Neural crest cell (in vitro differentiated cells): ENCODE results near the gene AGPAT4. TPM values are rescaled to one million over a fixed set of nuclear protein-coding genes. Genes with fewer than 3 reads are reported as not detected.
A peak's percentile ranks its signal among the peaks of the same experiment; 100 is the strongest.

ENCODE experiments used
- DNase-seq: peaks from one replicate; pipeline ENCODE4 v3.0.0; 2021; ENCODE audit warnings: low read depth, mixed read lengths, low spot score
- H3K27ac Mint-ChIP-seq: one replicate; pipeline ENCODE4 v1.8.0; 2021; ENCODE audit warnings: mild to moderate bottlenecking, mixed read lengths; ENCODE audit not compliant: unreplicated experiment
- H3K27me3 Mint-ChIP-seq: 2 replicates; pipeline ENCODE4 v1.8.0; 2021; ENCODE audit warnings: low read depth, mild to moderate bottlenecking, mixed read lengths
- H3K36me3 Mint-ChIP-seq: 2 replicates; pipeline ENCODE4 v1.8.0; 2021; ENCODE audit warnings: low read depth, mild to moderate bottlenecking, mixed read lengths
- H3K4me1 Mint-ChIP-seq: 2 replicates; pipeline ENCODE4 v1.8.0; 2021; ENCODE audit warnings: mixed read lengths
- H3K4me3 Mint-ChIP-seq: one replicate; pipeline ENCODE4 v1.8.0; 2021; ENCODE audit warnings: mild to moderate bottlenecking, mixed read lengths
- H3K9me3 Mint-ChIP-seq: 2 replicates; pipeline ENCODE4 v1.8.0; 2021; ENCODE audit warnings: mixed read lengths
- CTCF ChIP-seq: fragments of 200-600 bp; sonication (generic); conservative IDR thresholded peaks from 2 replicates; pipeline ENCODE4 v1.5.0; 2021; ENCODE audit warnings: antibody characterized with exemption, mild to moderate bottlenecking
- total RNA-seq: library from RNA; stranded (reverse); gene quantifications from 2 replicates; pipeline ENCODE4 v1.2.1, GENCODE V29; 2021

AGPAT4 gene
- total RNA-seq, 1 donor from 2014 or later = 37.6 TPM

DNA sequence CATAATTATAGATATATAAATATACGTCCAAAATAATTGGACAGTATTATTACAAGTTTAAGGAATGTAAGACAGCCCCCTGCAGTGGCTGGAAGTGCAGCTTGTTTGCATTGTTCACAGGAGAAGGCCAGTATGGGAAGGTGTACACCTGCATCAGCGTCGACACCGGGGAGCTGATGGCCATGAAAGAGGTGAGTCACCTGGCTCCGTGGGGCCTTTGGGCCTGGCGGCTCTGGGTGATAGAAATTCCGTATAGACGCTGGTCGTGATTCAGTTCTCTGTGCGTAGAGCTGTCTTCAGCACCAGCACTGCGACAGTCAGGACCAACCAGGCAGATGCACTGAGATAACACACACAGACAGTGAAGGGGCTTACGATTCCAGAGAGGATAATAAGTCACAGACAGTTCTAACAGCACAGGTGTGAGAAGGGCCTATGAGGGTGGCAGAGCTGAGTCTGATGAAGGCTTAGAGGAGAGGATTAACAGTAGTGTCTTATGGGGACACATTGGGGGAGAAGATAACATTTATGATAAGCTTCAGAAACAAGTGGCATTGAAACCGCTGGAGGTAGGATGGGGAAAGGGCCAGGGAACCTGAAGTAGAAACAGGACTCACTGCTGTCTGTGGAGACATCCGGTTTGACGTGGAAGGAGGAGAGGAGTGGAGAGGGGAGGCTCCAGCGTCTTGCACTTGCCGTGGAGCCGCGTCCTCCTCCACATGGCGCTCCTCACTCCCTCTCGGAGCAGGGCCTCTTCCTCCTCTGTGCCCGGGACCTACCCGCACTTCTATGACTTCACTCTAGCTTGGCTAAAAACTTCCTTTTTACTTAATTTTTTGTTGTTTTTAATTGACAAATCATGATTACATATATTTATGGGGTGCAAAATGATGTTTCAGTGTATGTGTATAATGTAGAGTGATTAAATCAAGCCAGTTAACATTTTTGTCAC, 165.8 kb downstream of the AGPAT4 start:
- Mint-ChIP-seq H3K4me1 (no peaks in the 10 kb centered on the region), H3K27me3 (no peaks in the 10 kb centered on the region), H3K36me3 (peaks cover 46% of the 10 kb centered on the region), H3K9me3 (no peaks in the 10 kb centered on the region), H3K4me3 (no peak overlapping the region), H3K27ac (peak overlapping the region; percentile 68)
- TF ChIP-seq CTCF = no peak
- no peak for DNase-seq

- H3K27me3 Mint-ChIP-seq = no peaks in the 10 kb centered on the region
- no peaks in the 10 kb centered on the region for H3K4me1 Mint-ChIP-seq
- peaks cover 41% of the 10 kb centered on the region for H3K36me3 Mint-ChIP-seq
- no peak overlapping the region for H3K27ac Mint-ChIP-seq
- H3K4me3 Mint-ChIP-seq = no peak overlapping the region
- no peak for TF ChIP-seq CTCF
- H3K9me3 Mint-ChIP-seq = no peaks in the 10 kb centered on the region
- no peak for DNase-seq
These were observed 168.5 kb downstream of the AGPAT4 start for GRCh38 chr6:161105408-161105807.

GRCh38 chr6:161104966-161105365, 168.9 kb downstream of the AGPAT4 start:
- H3K27ac Mint-ChIP-seq = no peak overlapping the region
- peaks cover 38% of the 10 kb centered on the region for H3K36me3 Mint-ChIP-seq
- no peak for TF ChIP-seq CTCF
- DNase-seq = no peak
- no peaks in the 10 kb centered on the region for H3K27me3 Mint-ChIP-seq
- H3K4me1 Mint-ChIP-seq = no peaks in the 10 kb centered on the region
- no peaks in the 10 kb centered on the region for H3K9me3 Mint-ChIP-seq
- H3K4me3 Mint-ChIP-seq = no peak overlapping the region

DNA sequence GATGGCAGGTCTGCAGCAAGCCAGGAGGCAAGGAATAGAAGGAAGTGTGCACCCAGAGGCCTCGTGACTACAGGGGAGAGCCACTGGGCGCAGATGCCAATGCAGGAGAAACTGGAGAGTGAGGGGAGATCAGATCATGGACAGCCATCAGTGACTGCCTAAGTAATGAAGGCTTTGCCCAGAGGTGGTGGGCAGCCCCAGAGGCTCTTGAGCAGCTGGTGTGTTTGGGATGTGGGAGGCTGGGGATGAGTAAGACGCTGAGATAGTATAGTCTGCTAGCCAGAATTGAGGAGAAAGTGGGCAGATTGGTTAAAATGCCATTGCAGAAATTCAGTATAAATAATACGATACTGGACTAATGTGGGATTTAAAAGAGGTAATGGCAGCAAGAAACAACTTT, 170.4 kb downstream of the AGPAT4 start:
- no peak overlapping the region for H3K4me3 Mint-ChIP-seq
- no peaks in the 10 kb centered on the region for H3K9me3 Mint-ChIP-seq
- no peak for TF ChIP-seq CTCF
- no peaks in the 10 kb centered on the region for H3K4me1 Mint-ChIP-seq
- DNase-seq = no peak
- no peak overlapping the region for H3K27ac Mint-ChIP-seq
- H3K36me3 Mint-ChIP-seq = peaks cover 32% of the 10 kb centered on the region
- H3K27me3 Mint-ChIP-seq = no peaks in the 10 kb centered on the region

DNA sequence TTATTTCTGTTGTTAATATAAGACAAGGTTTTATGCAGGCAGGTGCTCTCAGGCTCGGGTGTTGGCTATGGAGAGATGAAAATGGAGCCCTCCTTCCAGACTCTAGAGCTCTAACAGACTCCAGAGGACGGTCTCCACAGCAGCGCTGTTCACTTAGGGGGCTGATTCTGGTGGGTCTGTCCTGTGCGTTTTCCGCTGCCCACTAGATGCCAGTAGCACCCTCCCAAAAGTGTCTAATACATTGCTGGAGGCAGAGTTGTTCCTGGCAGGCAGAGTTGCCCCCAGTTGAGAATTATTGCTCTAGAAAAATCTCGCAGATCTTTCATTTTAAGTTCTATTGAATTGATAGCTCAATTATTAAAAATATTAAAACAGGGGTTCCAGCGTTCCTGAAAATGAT, 172.3 kb downstream of the AGPAT4 start:
- no peaks in the 10 kb centered on the region for H3K9me3 Mint-ChIP-seq
- H3K27ac Mint-ChIP-seq = peak overlapping the region; percentile 72
- DNase-seq = no peak
- H3K36me3 Mint-ChIP-seq = peaks cover 31% of the 10 kb centered on the region
- peak; percentile 50 for TF ChIP-seq CTCF
- H3K4me1 Mint-ChIP-seq = no peaks in the 10 kb centered on the region
- no peak overlapping the region for H3K4me3 Mint-ChIP-seq
- H3K27me3 Mint-ChIP-seq = no peaks in the 10 kb centered on the region
